ENCODE results near the gene RPL10A.
A peak's percentile ranks its signal among the peaks of the same experiment; 100 is the strongest.

The RPL10A gene

GRCh38 chr6:35497571-35498421 lies 29.6 kb downstream of the RPL10A start:
- TF ChIP-seq CTCF (IDR thresholded peaks at IDR 0.05; ENCODE audit: low read depth, low read length) = no peak
- H3K4me3 ChIP-seq (ENCODE audit: low read depth, low read length) = peak overlapping the region; percentile 74

GRCh38 chr6:35498422-35499067 lies 30.3 kb downstream of the RPL10A start:
- no peak for TF ChIP-seq CTCF (IDR thresholded peaks at IDR 0.05; ENCODE audit: low read depth, low read length)
- peak overlapping the region; percentile 74 for H3K4me3 ChIP-seq (ENCODE audit: low read depth, low read length)

GRCh38 chr6:35499372-35499771 lies 31.2 kb downstream of the RPL10A start:
- H3K4me3 ChIP-seq (ENCODE audit: low read depth, low read length) = no peak overlapping the region
- no peak for TF ChIP-seq CTCF (IDR thresholded peaks at IDR 0.05; ENCODE audit: low read depth, low read length)

GRCh38 chr6:35500782-35501181 lies 32.6 kb downstream of the RPL10A start:
- H3K4me3 ChIP-seq (ENCODE audit: low read depth, low read length) = no peak overlapping the region
- TF ChIP-seq CTCF (IDR thresholded peaks at IDR 0.05; ENCODE audit: low read depth, low read length) = no peak

- no peak for TF ChIP-seq CTCF (IDR thresholded peaks at IDR 0.05; ENCODE audit: low read depth, low read length)
Measured at GRCh38 chr6:35501784-35502183, 33.6 kb downstream of the RPL10A start.

GRCh38 chr6:35503534-35503933 lies 35.3 kb downstream of the RPL10A start:
- no peak overlapping the region for H3K4me3 ChIP-seq (ENCODE audit: low read depth, low read length)
- no peak for TF ChIP-seq CTCF (IDR thresholded peaks at IDR 0.05; ENCODE audit: low read depth, low read length)

More at GRCh38 chr6:35501784-35502183, 33.6 kb downstream of the RPL10A start:
- no peak overlapping the region for H3K4me3 ChIP-seq (ENCODE audit: low read depth, low read length)

- no peak overlapping the region for H3K4me3 ChIP-seq (ENCODE audit: low read depth, low read length)
- TF ChIP-seq CTCF (IDR thresholded peaks at IDR 0.05; ENCODE audit: low read depth, low read length) = no peak
Measured at GRCh38 chr6:35505999-35506412, 37.8 kb downstream of the RPL10A start.
